ENCODE results near the gene PTGR1.
A peak's percentile ranks its signal among the peaks of the same experiment; 100 is the strongest.
"Not testable (repeated sequence)": the region's sequence is repeated elsewhere in the genome, so short reads cannot be mapped to it uniquely, and the experiment has no call there.

The PTGR1 gene

DNA sequence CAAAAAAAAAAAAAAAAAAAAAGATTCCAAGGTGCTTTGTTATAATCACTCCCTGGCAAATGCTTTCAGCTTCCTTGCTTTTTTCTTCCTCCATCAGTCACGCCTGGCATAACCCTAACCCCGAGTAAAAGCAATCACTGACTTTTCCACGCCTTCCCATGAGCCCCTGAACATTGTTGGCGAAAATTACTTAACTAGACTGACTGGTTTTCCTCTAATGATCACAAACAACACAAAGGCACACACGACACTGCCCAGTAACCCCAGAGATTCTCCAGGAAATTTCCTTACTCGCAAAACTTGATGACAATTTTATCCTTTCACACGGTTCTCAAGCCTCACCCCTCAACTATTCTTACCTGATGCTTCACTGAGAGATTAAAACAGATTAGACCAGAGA, 11.4 kb upstream of the PTGR1 start:
- no peak for DNase-seq

- DNase-seq = no peak
These were observed 10.7 kb upstream of the PTGR1 start for GRCh38 chr9:111610149-111610548.

- DNase-seq = no peak
These were observed 5.7 kb upstream of the PTGR1 start for GRCh38 chr9:111605041-111605559.

GRCh38 chr9:111604054-111604615, 4.7 kb upstream of the PTGR1 start:
- DNase-seq = no peak

- DNase-seq = no peak
These were observed 3.6 kb upstream of the PTGR1 start for GRCh38 chr9:111603041-111603440.

- DNase-seq = no peak
These were observed 2.0 kb upstream of the PTGR1 start for GRCh38 chr9:111601237-111602018.

- no peak for DNase-seq
These were observed 502 bp upstream of the PTGR1 start for GRCh38 chr9:111599955-111600343.

DNA sequence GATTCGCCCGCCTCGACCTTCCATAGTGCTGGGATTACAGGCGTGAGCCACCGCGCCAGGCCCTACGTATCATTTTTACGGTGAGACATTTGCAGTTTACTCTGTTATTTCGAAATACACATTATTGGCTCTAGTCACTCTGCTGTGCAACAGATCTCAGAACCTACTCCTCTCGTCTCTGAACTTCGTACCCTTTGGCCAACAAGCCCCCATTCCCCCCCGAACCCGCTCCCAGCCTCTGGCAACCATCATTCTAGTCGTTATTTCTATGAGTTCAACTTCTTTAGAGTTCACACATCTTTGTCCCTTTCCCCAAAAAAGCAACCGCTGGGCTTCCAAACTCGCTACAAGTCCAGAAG, 735 bp downstream of the PTGR1 start:
- DNase-seq = no peak

DNA sequence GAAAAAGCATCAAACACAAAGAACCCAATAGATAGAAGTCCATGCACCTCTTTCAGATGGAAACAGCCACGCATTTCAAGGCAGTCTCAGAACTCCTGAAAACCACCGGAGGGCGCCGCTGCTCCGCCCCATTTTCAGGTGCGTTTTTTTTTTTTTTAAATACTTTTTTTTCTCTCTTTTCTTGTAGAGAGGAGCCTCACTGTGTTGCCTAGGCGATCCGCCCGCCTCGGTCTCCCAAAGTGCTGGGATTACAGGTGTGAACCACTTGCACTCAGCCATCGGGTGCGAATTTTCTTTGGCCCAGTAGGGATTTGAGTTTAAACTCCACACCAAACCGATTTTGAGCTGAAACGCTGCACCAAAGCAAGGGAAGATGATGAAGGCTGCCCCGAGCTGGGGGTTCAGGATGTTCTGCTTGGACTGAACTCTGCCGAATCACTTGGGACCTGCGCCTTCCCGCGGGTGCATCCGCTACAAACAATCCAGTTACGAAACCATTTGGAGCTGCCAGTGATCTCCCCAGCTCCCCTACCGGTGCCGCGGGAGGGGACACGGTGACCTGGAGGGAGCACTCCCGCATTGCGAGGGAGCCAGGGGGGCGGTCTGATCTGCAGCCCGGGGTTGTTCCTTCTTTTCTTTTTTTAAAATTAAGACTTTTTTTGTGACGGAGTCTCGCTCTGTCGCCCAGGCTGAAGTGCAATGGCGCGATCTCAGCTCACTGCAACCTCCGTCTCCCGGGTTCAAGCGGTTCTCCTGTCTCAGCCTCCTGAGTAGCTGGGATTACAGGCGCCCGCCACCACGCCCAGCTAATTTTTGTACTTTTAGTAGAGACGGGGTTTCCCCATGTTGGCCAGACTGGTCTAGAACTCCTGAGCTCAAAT, 1.4 kb downstream of the PTGR1 start:
- DNase-seq = peak; percentile 17

- DNase-seq = no peak
These were observed 10.6 kb downstream of the PTGR1 start for GRCh38 chr9:111588846-111589245.

DNA sequence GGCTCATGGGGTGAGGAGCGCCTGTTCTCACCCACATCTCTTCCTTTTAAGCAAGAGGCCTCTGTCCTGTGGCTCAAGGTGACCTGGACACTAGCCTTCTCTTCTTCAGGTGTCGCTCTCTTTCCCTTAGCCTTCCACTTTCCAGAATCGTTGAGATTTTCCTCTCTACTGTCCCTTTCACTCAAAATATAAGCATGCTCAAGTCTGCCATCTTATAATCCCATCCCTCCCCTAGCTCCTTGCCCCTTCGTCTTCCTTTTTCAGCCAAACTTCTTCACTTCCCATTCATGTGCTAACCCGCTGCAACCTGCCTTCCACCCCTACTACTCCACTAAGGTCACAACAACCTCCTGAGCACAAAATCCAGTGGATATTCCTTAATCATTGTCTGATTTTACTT, 13.1 kb downstream of the PTGR1 start:
- DNase-seq = no peak

- no peak for DNase-seq
These were observed 16.6 kb downstream of the PTGR1 start for GRCh38 chr9:111582888-111583287.

- no peak for DNase-seq
These were observed 26.4 kb downstream of the PTGR1 start for GRCh38 chr9:111572950-111573604.

DNA sequence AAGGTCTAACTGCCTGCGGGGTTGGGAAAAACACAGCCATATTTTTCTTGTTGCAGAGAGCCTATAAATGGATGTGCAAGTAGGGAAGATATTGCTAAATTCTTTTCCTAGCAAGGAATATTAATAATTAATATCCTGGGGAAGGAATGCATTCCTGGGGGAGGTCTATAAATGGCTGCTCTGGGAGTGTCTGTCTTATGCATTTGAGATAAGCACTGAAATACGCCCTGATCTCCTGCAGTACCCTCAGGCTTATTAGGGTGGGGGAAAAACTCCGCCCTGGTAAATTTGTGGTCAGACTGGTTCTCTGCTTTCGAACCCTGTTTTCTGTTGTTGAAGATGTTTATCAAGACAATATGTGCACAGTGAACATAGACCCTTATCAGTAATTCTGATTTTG, 31.3 kb downstream of the PTGR1 start:
- not testable (repeated sequence) for DNase-seq

DNA sequence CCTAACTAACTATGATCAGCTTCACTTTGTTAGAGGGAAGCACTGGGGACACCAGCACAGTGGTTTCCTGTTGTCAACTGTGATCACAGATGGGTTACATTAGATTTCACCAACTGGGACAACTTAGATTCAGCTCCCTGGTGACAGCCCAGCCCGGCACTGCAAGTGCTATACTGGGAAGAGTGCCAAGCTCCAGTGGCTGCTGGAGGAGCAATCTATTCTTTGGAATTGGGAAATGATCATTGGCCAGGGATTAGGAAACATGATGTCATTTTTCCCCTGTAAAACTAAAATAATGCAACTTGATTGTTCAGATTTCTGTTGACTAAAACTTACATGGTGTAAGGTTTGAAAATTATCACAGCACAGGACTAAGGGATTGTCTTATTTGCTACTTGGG, 33.2 kb downstream of the PTGR1 start:
- DNase-seq = no peak

GRCh38 chr9:111561165-111561719, 38.2 kb downstream of the PTGR1 start:
- no peak for DNase-seq

DNA sequence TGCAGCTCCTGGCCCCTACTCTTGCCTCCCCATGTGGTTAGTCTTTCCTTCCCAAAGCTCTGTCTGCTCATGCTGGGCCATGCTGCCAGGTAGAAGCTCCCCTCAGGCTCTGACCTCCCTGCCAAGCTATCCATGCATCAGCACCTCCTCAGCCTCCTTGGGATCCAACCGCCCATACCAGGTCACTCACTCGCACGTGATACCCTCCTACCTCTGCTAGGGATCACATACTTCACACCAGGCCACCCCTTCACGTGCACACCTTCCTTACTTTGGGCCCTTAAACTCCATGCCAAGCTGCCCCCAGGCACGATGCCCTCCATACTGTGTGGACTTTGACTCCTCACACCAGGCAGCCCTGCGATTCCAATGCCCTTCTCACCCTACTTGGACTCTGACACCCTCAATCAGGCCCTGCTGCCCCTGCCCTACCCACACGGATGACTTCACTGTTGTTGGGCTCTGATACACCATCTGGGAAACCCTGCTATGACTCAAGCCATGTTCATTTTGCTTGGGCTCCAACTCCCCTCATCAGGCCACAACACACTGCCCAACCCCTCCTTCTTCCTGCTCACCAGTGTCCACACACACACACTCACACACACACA, 40.3 kb downstream of the PTGR1 start:
- no peak for DNase-seq

- DNase-seq = not testable (repeated sequence)
These were observed 44.0 kb downstream of the PTGR1 start for GRCh38 chr9:111555425-111555824.

DNA sequence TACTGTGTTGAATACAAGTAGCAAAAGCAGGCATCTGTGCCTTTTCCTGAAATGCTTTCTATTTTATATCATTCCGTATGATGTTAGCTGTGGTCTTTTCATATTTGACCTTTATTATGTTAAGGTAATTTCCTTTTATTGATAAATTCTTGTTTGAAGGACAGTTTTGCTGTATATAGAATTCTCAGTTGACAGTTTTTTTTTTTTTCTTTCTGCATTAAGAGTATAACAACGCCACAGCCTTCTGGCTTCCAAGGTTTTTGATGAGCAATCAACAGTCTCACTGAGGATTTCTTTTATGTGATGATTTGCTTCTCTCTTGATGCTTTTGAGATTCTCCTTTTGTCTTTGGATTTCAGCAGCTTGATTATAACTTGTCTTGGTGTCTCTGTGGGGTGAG, 50.8 kb downstream of the PTGR1 start:
- DNase-seq = no peak

DNA sequence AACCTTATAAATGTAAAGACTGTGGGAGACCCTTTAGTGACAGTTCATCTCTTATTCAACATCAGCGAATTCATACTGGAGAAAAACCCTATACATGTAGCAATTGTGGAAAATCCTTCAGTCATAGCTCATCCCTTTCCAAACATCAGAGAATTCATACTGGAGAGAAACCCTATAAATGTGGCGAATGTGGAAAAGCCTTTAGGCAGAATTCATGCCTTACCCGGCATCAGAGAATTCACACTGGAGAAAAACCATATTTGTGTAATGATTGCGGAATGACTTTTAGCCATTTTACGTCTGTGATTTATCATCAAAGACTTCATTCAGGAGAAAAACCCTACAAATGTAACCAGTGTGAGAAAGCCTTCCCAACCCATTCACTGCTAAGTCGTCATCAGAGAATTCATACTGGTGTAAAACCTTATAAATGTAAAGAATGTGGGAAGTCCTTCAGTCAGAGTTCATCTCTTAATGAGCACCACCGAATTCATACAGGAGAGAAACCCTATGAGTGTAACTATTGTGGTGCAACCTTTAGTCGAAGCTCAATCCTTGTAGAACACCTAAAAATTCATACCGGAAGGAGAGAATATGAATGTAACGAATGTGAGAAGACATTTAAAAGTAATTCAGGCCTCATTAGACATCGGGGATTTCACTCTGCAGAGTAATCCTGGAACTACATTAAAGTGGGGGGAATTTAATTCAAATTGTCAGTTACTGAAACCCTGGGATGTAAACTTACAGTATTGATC, 56.8 kb downstream of the PTGR1 start:
- no peak for DNase-seq

DNA sequence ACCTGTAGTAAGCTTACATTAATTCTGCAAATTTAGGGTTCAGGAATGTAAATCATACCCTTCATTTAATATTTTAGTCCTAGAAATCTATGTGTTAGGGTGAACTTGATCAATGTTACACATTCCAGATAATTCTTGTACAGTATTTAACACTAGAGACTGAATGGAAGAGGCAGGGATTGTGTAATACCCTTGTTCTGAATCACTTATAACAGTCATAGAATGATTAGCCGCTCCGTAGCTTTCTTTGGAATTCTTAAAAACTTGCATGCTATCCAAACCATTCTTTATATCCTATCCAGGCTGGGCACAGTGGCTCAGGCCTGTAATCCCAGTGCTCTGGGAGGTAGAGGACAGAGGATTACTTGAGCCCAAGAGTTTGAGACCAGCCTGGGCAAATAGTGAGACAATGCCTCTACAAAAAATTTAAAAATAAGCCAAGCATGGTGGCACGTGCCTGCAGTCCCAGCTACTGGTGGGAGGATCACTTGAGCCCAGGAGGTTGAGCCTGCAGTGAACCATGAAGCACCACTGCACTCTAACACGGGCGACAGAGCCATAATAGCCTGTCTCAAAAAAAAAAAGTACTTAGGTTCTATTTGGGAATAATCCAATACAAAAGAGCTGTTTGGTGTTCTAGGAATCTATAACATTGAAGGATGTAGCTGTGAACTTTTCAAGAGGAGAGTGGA, 66.2 kb downstream of the PTGR1 start:
- no peak for DNase-seq
